GM12878 (cell line): ENCODE measurements around the gene AQP9. TPM values are rescaled to one million over a fixed set of nuclear protein-coding genes. Genes with fewer than 3 reads are reported as not detected.

ENCODE experiments used
- ATAC-seq: fragments of 200-7000 bp; cut with Tn5 transposase; 3 replicates; pipeline ENCODE4 v1.9.1; 2020; ENCODE audit warnings: mild to moderate bottlenecking, moderate library complexity
- BruUV-seq: library from RNA; stranded (reverse); fragments of 400-500 nt; replicated peaks from 2 replicates; lab custom pipeline; 2021; lab: Mats Ljungman, UMichigan
- CTCF ChIA-PET: fragments of 300-600 bp; sonication (Branson Sonifier 250); formaldehyde crosslinking; extraction: SDS; loops from one replicate; lab custom pipeline; 2021; ENCODE audit warnings: inconsistent platforms; lab: Yijun Ruan, JAX
- POLR2A ChIA-PET: fragments of 350-600 bp; formaldehyde crosslinking; extraction: SDS; loops from one replicate; lab custom pipeline; 2021; ENCODE audit warnings: inconsistent platforms; lab: Charles Lee
- RAD21 ChIA-PET: fragments of 300-600 bp; sonication (Branson Sonifier 250); formaldehyde crosslinking; loops from one replicate; lab custom pipeline; 2023; ENCODE audit warnings: antibody characterized with exemption; ENCODE audit not compliant: unreplicated experiment; lab: Charles Lee
- SMC1A ChIA-PET: fragments of 300-600 bp; sonication (Branson Sonifier 250); formaldehyde crosslinking; loops from one replicate; lab custom pipeline; 2023; ENCODE audit not compliant: unreplicated experiment, uncharacterized antibody; lab: Charles Lee
- DNase-seq: peaks from one replicate; pipeline ENCODE4 v3.0.0-alpha.2; 2011; ENCODE audit warnings: low read depth, low spot score
- FAIRE-seq: peaks from 3 replicates; lab custom pipeline; 2011; peaks lifted over from hg19 to GRCh38; lab: Jason Lieb, UNC
- H2AFZ ChIP-seq: 2 replicates; pipeline ENCODE4 v1.6.0; 2011; ENCODE audit warnings: low read depth, low read length, control low read depth; ENCODE audit not compliant: control insufficient read depth
- H3K27ac ChIP-seq: 2 replicates; pipeline ENCODE4 v1.5.1; 2011; ENCODE audit warnings: control low read depth; ENCODE audit not compliant: control insufficient read depth, insufficient read depth
- H3K27me3 ChIP-seq, 2 experiments: replicated peaks in 1 of 2; 2 replicates each; pipeline versions ENCODE4 v1.6.0 to v1.6.1; 2011; ENCODE audit warnings: low read length in 1 of 2; ENCODE audit not compliant: control insufficient read depth in 2 of 2, insufficient read depth in 2 of 2
- H3K36me3 ChIP-seq, 2 experiments: 2 replicates each; pipeline ENCODE4 v1.5.1; 2011; ENCODE audit warnings: low read length in 1 of 2; ENCODE audit not compliant: control insufficient read depth in 2 of 2, insufficient read depth in 2 of 2
- H3K4me1 ChIP-seq: 2 replicates; pipeline ENCODE4 v1.6.1; 2011; ENCODE audit warnings: mild to moderate bottlenecking, low read length, moderate library complexity, mixed read lengths; ENCODE audit not compliant: control insufficient read depth, insufficient read depth
- H3K4me2 ChIP-seq: 2 replicates; pipeline ENCODE4 v1.6.0; 2011; ENCODE audit warnings: control low read depth; ENCODE audit not compliant: control insufficient read depth, insufficient read depth
- H3K4me3 ChIP-seq: fragments of 200-600 bp; sonication (generic); 2 replicates; pipeline ENCODE4 v1.5.1; 2016
- H3K79me2 ChIP-seq: 2 replicates; pipeline ENCODE4 v1.6.0; 2011; ENCODE audit warnings: low read length; ENCODE audit not compliant: control insufficient read depth, insufficient read depth
- H3K9ac ChIP-seq: 2 replicates; pipeline ENCODE4 v1.8.0; 2011; ENCODE audit warnings: low read length, control low read depth, mixed read lengths; ENCODE audit not compliant: control insufficient read depth, insufficient read depth
- H3K9me3 ChIP-seq: replicated peaks from 3 replicates; pipeline ENCODE4 v1.5.1; 2011; ENCODE audit warnings: mild to moderate bottlenecking, low read length; ENCODE audit not compliant: control insufficient read depth, insufficient read depth
- H4K20me1 ChIP-seq: 2 replicates; pipeline ENCODE4 v1.6.0; 2011; ENCODE audit not compliant: control insufficient read depth, insufficient read depth
- BMI1 ChIP-seq: fragments of 450-650 bp; IDR thresholded peaks from 2 replicates; pipeline ENCODE4 v1.6.1; 2016; ENCODE audit warnings: mild to moderate bottlenecking, moderate library complexity, borderline replicate concordance
- CEBPB ChIP-seq, 2 experiments: fragments of 150-350 bp in 1 of 2; IDR thresholded peaks; 2 replicates each; pipeline ENCODE4 v1.6.1; 2012 to 2014; ENCODE audit warnings: low read depth in 2 of 2, low read length in 2 of 2, borderline replicate concordance in 1 of 2, inconsistent platforms in 1 of 2
- E2F8 ChIP-seq: fragments of 450-650 bp; IDR thresholded peaks from 2 replicates; pipeline ENCODE4 v1.6.1; 2018; ENCODE audit warnings: mild to moderate bottlenecking, low read depth, moderate library complexity; ENCODE audit not compliant: partially characterized antibody
- ESRRA ChIP-seq: IDR thresholded peaks from 2 replicates; pipeline ENCODE4 v1.6.1; 2012; ENCODE audit warnings: mild to moderate bottlenecking, low read length, improper control_type of control experiment
- FOXK2 ChIP-seq: fragments of 450-650 bp; IDR thresholded peaks from 2 replicates; pipeline ENCODE4 v1.6.1; 2017; ENCODE audit warnings: mild to moderate bottlenecking, moderate library complexity
- MYC ChIP-seq: IDR thresholded peaks from 2 replicates; pipeline ENCODE4 v1.6.1; 2011; ENCODE audit warnings: mild to moderate bottlenecking, low read length, moderate library complexity, inconsistent platforms; ENCODE audit not compliant: insufficient read depth, insufficient replicate concordance, insufficient read length, severe bottlenecking
- NFYA ChIP-seq: IDR thresholded peaks from 2 replicates; pipeline ENCODE4 v1.6.1; 2011; ENCODE audit warnings: low read depth, mild to moderate bottlenecking, low read length, improper control_type of control experiment, borderline replicate concordance
- NFYB ChIP-seq: IDR thresholded peaks from 2 replicates; pipeline ENCODE4 v1.6.1; 2011; ENCODE audit warnings: low read depth, mild to moderate bottlenecking, low read length, improper control_type of control experiment, moderate library complexity; ENCODE audit not compliant: insufficient read depth
- PAX5 ChIP-seq: IDR thresholded peaks from 2 replicates; pipeline ENCODE4 v1.6.1; 2011; ENCODE audit warnings: low read depth, low read length, borderline replicate concordance
- RCOR1 ChIP-seq: conservative IDR thresholded peaks from 2 replicates; pipeline ENCODE4 v1.6.1; 2012; ENCODE audit warnings: low read depth, low read length, improper control_type of control experiment
- SREBF1 ChIP-seq: IDR thresholded peaks from 2 replicates; pipeline ENCODE4 v1.6.1; 2012; ENCODE audit warnings: mild to moderate bottlenecking, low read length
- SREBF2 ChIP-seq: IDR thresholded peaks from 2 replicates; pipeline ENCODE4 v1.6.1; 2012; ENCODE audit warnings: mild to moderate bottlenecking, low read length
- SRF ChIP-seq, 2 experiments: IDR thresholded peaks; 2 replicates each; pipeline ENCODE4 v1.6.1; 2011; ENCODE audit warnings: low read depth in 2 of 2, low read length in 2 of 2, mild to moderate bottlenecking in 1 of 2, moderate library complexity in 1 of 2
- STAT3 ChIP-seq: IDR thresholded peaks from 2 replicates; pipeline ENCODE4 v1.6.1; 2011; ENCODE audit warnings: low read depth, low read length, improper control_type of control experiment
- TARDBP ChIP-seq: IDR thresholded peaks from 2 replicates; pipeline ENCODE4 v1.6.1; 2016; ENCODE audit warnings: borderline replicate concordance
- WGBS: methylation state at CpG from one replicate; pipeline ENCODE4 v1.1.6; 2016; ENCODE audit warnings: low lambda C conversion rate; ENCODE audit not compliant: insufficient replicate concordance, insufficient coverage; ENCODE audit errors: missing lambda C conversion rate; 5-methylcytosine and 5-hydroxymethylcytosine counted together
- in situ Hi-C: fragments of 300-500 bp; cut with MboI; formaldehyde crosslinking; loops from 9 replicates; pipeline ENCODE4 v1.14.3; 2018; ENCODE audit warnings: mixed read lengths
- intact Hi-C: fragments of 100-400 bp; cut with micrococcal nuclease; formaldehyde crosslinking; loops from one replicate; pipeline ENCODE4 v1.14.2; 2022; ENCODE audit not compliant: unreplicated experiment
- polyA plus RNA-seq, 11 experiments: library from polyadenylated mRNA; depleted of rRNA in 4 of 11; unstranded in 6 of 11; stranded (reverse) in 5 of 11; fragments of >200 nt; fragmentation: Nextera tagmentation in 4 of 11; fragmentation: Illumina TruSeq in 1 of 11; extraction: Ambion mirVana in 4 of 11; extraction: Trizol in 1 of 11; gene quantifications; 1 replicate in 1 of 11; 2 replicates in 10 of 11; pipeline versions ENCODE4 v1.2.1 to v1.2.3, GENCODE V29; 2011 to 2016; ENCODE audit warnings: inconsistent platforms in 2 of 11, missing spikeins in 2 of 11, low read depth in 1 of 11
- total RNA-seq, 4 experiments: library from RNA; depleted of rRNA in 3 of 4; stranded (reverse); fragments of >200 nt in 3 of 4; fragmentation: Illumina TruSeq in 1 of 4; extraction: Trizol in 1 of 4; gene quantifications; 2 replicates each; pipeline versions ENCODE4 v1.2.1 to v1.2.3, GENCODE V29; 2013 to 2021

Gene AQP9
- total and polyA plus RNA-seq, 10 of the 15 experiments (the other 5 are each of a cell fraction or from before 2014, with no cell fraction given) = 0.05 to 3.0 (median 0.22) TPM

- intact Hi-C loops = no loop called here
- CTCF ChIA-PET = no interaction called here
- H3K27ac ChIP-seq = no peak overlapping the region
- no peak for ATAC-seq
- no peaks in the 10 kb centered on the region for H3K36me3 ChIP-seq
- H3K79me2 ChIP-seq = no peaks in the 10 kb centered on the region
- TF ChIP-seq RCOR1 = no peak
- TF ChIP-seq FOXK2 = no peak
- no peak for TF ChIP-seq TARDBP
- no peak for TF ChIP-seq CEBPB (IDR thresholded peaks at IDR 0.05; ENCODE audit: borderline replicate concordance in 1 of 2, low read depth in 2 of 2, low read length in 2 of 2)
- no peak for TF ChIP-seq SREBF2
- TF ChIP-seq SRF (IDR thresholded peaks at IDR 0.05; ENCODE audit: low read depth in 2 of 2, low read length in 2 of 2) = no peak
- TF ChIP-seq STAT3 = no peak
- no peak for TF ChIP-seq MYC
- TF ChIP-seq SREBF1 = no peak
- no peak for TF ChIP-seq NFYA
- no peak for TF ChIP-seq BMI1
- no peak for TF ChIP-seq PAX5
- no peak for TF ChIP-seq E2F8
- TF ChIP-seq NFYB = no peak
- TF ChIP-seq ESRRA = no peak
- TF ChIP-seq, all 136 proteins: peak for 0
- in situ Hi-C loops = no loop called here
- ChIA-PET SMC1A (no interaction called here), RAD21 (no interaction called here), POLR2A (no interaction called here)
- BruUV-seq = no TSS peak
- Histone ChIP-seq H3K9me3 (no peaks in the 10 kb centered on the region), H3K27me3 (peaks cover 0 to 4% of the 10 kb centered on the region in 2 experiments; a peak in 1 of 4 replicates), H3K4me1 (no peaks in the 10 kb centered on the region), H3K9ac (no peak overlapping the region), H4K20me1 (no peaks in the 10 kb centered on the region), H3K4me3 (no peak overlapping the region), H2AFZ (no peak overlapping the region), H3K4me2 (no peak overlapping the region)
- DNase-seq (no peak), FAIRE-seq (no peak)
- 59% methylated on average over 4 of the region's 4 CpGs for WGBS
These were observed 8.0 kb downstream of the AQP9 start for GRCh38 chr15:58146211-58146610.
